IPS-18c (cell line): ENCODE results near the gene HMGCS1.
"Not testable (repeated sequence)": the region's sequence is repeated elsewhere in the genome, so short reads cannot be mapped to it uniquely, and the experiment has no call there.

Experiments used
- H3K4me3 ChIP-seq: 2 replicates; pipeline ENCODE4 v1.7.0; 2013; ENCODE audit warnings: low read depth, mild to moderate bottlenecking, low read length, moderate library complexity; ENCODE audit not compliant: insufficient read depth
- H3K9me3 ChIP-seq: one replicate; pipeline ENCODE4 v1.6.1; 2013; ENCODE audit warnings: mild to moderate bottlenecking, low read length, moderate library complexity; ENCODE audit not compliant: control insufficient read depth, insufficient read depth

Gene HMGCS1

GRCh38 chr5:43313035-43313853, at the start of gene HMGCS1:
Gene HMGCS1 (minus strand): TSS chr5:43313412. CDS start chr5:43298965, 14,447 bp downstream.
- H3K4me3 ChIP-seq = peak within 1 kb of the TSS; percentile 77
- H3K9me3 ChIP-seq = no peaks in the 10 kb centered on the region

GRCh38 chr5:43358726-43359125, 45.5 kb upstream of the HMGCS1 start:
- H3K4me3 ChIP-seq = no peak overlapping the region
- H3K9me3 ChIP-seq = peaks cover 3% of the 10 kb centered on the region

DNA sequence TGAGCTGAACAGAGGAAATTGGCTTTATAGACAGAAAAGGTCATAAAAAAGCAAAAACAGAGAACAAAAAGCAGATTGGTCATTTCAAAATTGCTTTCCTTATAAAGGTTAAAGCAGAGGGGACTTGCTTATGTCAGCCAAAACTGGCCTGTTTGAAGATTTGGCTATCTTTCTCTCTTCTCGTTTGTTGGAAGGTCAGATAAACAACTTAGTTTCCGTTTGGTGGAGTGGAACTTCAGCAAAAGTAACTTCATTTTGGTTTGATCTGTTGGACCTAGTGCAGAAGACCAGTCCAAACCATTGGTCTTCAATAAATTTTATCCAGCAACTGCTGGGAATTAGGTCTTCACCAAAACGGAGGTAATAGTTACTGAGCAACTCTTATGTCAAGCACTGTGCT, 45.1 kb upstream of the HMGCS1 start:
- Histone ChIP-seq H3K4me3 (no peak overlapping the region), H3K9me3 (peaks cover 3% of the 10 kb centered on the region)

- no peak overlapping the region for H3K4me3 ChIP-seq
- H3K9me3 ChIP-seq = peaks cover 3% of the 10 kb centered on the region
These were observed 44.7 kb upstream of the HMGCS1 start for GRCh38 chr5:43357878-43358281.

GRCh38 chr5:43357067-43357466, 43.9 kb upstream of the HMGCS1 start:
- H3K4me3 ChIP-seq = no peak overlapping the region
- peaks cover 3% of the 10 kb centered on the region for H3K9me3 ChIP-seq

DNA sequence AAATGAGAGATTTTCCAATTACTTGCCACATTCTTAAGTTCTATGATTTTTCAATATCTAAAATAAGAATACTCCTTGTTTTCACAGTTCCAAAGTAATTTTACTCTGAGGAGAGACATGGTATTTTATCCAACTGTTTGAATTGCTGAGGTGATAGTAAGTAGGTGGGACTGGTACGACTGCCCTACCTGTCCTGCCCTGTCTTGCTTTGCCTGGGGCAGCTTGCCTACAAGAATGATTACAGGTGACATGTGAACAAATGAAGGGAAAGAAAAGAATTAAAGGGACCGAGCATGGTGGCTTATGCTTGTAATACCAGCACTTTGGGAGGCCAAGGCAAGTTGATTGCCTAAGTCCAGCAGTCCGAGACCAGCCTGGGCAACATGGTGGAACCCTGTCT, 41.6 kb upstream of the HMGCS1 start:
- Histone ChIP-seq H3K4me3 (no peak overlapping the region), H3K9me3 (peaks cover under 1% of the 10 kb centered on the region)

- no peaks in the 10 kb centered on the region for H3K9me3 ChIP-seq
- no peak overlapping the region for H3K4me3 ChIP-seq
These were observed 40.5 kb upstream of the HMGCS1 start for GRCh38 chr5:43353668-43354067.

- H3K9me3 ChIP-seq = no peaks in the 10 kb centered on the region
- no peak overlapping the region for H3K4me3 ChIP-seq
These were observed 39.7 kb upstream of the HMGCS1 start for GRCh38 chr5:43352915-43353314.

DNA sequence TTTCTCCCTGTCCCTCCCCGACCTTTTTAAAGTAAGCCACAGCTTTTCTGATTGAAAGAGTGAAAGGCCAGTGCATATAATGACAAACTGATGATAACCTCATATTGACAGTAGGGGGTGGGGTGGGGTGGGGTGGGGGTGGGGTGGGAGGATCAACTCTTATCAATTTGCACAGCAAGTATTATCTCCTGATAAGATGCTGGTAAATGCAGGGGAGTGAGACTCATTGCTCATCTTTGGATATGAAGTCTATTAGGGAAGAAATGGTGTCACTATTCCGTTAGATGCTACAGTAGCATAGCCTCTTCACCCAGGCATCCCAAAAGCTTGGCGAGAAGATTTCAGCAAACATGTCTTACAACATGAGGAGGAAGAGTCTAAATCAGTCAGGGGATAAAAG, 38.9 kb upstream of the HMGCS1 start:
- H3K4me3 ChIP-seq = no peak overlapping the region
- H3K9me3 ChIP-seq = no peaks in the 10 kb centered on the region

- no peak overlapping the region for H3K4me3 ChIP-seq
- no peaks in the 10 kb centered on the region for H3K9me3 ChIP-seq
These were observed 35.7 kb upstream of the HMGCS1 start for GRCh38 chr5:43348861-43349363.

DNA sequence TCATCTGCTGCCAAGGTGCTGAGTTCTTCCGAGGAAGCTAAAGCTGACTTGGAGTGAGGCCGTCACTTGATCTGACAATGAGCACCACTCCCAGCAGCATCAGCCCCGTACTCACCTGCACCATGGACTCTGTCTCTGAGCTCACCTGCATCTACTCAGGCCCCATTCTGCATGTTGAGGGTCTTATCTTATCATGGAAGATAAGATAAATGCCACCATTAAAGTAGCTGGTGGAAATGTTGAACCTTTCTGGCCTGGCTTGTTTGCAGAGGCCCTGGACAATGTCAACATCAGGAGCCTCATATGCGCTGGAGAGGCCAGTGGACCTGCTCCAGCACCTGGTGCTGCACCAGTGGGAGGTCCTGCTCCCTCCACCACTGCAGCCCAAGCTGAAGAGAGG, 35.0 kb upstream of the HMGCS1 start:
- Histone ChIP-seq H3K4me3 (no peak overlapping the region), H3K9me3 (no peaks in the 10 kb centered on the region)

GRCh38 chr5:43338862-43339261, 25.6 kb upstream of the HMGCS1 start:
- H3K4me3 ChIP-seq = no peak overlapping the region
- H3K9me3 ChIP-seq = peaks cover 5% of the 10 kb centered on the region

DNA sequence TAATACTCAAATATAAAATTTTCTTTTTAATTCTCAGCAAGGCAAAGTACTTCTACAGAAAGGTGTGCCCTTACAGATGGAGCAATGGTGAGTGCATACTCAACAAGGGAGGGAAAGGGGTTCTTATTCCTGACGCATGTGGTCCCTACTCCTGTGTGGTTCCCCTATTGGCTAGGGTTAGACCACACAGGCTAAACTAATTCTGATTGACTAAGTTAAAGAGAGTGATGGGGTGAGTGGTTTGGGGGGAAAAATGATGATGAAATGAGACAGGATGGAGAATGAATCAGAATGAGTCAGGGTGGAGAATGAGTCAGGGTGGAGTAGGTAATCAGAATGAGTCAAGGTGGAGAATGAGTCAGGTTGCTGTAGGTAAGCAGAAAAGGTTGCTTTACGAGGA, 22.9 kb upstream of the HMGCS1 start:
- no peak overlapping the region for H3K4me3 ChIP-seq
- H3K9me3 ChIP-seq = peaks cover 7% of the 10 kb centered on the region

DNA sequence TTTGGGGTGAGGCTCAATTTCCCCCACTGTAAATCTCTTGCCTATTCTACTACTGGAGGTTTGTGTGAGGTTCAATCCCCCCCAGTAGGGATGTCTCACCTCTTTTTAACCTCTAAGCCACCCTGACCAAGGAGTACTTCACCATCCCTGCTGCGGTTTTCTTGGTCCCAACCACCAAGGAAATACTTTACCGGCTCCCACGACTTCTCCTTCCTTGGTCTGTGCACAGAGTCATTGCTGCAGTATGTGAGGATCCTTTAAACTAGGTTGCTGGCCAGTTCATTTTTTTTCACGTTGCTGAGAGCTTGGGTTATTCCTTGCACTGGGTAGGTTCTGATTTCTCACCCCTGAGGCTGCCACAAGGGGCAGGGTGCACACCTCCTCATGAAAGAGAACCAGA, 22.5 kb upstream of the HMGCS1 start:
- H3K9me3 ChIP-seq = peaks cover 4% of the 10 kb centered on the region

GRCh38 chr5:43332401-43332800, 19.2 kb upstream of the HMGCS1 start:
- no peak overlapping the region for H3K4me3 ChIP-seq
- H3K9me3 ChIP-seq = peaks cover 7% of the 10 kb centered on the region

More for the DNA sequence above, 22.5 kb upstream of the HMGCS1 start:
- H3K4me3 ChIP-seq = no peak overlapping the region

- not testable (repeated sequence) for H3K4me3 ChIP-seq, H3K9me3 ChIP-seq
These were observed 12.4 kb upstream of the HMGCS1 start for GRCh38 chr5:43325624-43326023.

DNA sequence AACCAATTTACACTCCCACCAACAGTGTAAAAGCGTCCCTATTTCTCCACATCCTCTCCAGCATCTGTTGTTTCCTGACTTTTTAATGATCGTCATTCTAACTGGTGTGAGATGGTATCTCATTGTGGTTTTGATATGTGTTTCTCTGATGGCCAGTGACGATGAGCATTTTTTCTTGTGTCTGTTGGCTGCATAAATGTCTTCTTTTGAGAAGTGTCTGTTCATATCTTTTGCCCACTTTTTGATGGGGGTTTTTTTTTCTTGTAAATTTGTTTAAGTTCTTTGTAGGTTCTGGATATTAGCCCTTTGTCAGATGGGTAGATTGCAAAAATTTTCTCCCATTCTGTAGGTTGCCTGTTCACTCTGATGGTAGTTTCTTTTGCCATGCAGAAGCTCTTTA, 10.3 kb upstream of the HMGCS1 start:
- H3K9me3 ChIP-seq, H3K4me3 ChIP-seq: not testable (repeated sequence)

DNA sequence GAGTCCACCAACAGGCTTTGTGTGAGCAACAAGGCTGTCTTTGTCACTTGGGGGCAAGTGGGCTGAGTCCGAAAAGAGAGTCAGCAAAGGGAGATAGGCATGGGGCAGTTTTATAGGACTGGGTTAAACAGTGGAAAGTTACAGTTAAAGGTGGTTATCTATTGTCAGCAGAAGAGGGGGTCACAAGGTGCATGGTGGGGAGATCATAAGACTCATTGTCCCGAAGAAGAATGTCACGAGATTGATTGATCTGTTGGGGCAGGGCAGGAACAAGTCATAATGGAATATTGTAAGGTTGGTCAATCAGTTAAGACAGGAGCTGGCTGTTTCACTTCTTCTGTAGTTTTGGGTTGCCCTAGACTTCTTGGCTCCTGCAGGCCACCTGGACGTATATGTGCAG, 7.6 kb upstream of the HMGCS1 start:
- H3K9me3 ChIP-seq = no peaks in the 10 kb centered on the region
- H3K4me3 ChIP-seq = no peak overlapping the region

DNA sequence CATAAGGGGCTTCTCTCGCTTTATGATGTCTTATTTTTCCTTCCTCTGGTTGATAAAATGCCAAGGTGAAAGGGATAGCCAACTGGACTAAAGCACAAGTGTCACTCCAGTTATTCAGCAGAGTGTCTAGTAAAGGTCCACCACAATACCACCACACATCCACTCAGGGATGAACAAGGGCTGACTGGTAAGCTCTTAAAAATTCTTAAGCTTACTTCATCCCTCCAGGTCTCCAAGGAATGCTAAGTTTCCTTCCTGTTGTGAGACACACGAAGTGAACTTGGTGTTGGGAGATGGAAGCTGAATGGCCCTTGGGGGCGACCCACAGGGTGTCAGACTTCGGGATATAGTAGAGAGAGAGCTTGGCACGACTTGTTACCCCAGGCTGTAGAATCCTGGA, 3.2 kb upstream of the HMGCS1 start:
- H3K9me3 ChIP-seq = no peaks in the 10 kb centered on the region
- no peak overlapping the region for H3K4me3 ChIP-seq
